Skeletal muscle cell (primary cell): ENCODE measurements around the gene HSPE1.
"Not testable (repeated sequence)": the region's sequence is repeated elsewhere in the genome, so short reads cannot be mapped to it uniquely, and the experiment has no call there.

Experiments used
- DNase-seq: peaks from one replicate; pipeline ENCODE4 v3.0.0-alpha.2; 2010; ENCODE audit warnings: low read depth
- H3K4me3 ChIP-seq: 2 replicates; pipeline ENCODE4 v1.5.1; 2011; ENCODE audit warnings: low read depth, mild to moderate bottlenecking, control low read depth, low read length, moderate library complexity

The HSPE1 gene

DNA sequence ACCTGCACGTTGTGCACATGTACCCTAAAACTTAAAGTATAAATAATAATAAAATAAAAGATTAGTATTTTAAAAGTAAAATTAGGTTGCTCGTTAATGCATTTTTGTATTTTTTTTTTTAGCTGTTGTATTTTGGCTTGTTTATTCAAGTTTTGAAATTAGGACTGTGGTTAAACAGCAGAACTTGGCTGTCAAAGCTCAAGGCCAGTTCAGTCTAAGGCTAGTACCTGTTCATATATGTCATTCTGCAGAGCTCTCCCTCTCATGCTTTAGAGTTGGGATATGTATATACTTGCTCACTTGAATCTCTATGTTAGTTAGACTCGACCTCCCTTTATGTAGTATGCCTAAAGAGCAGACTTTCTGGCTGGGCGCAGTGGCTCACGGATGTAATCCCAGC lies 48.4 kb downstream of the HSPE1 start:
- H3K4me3 ChIP-seq = no peak overlapping the region
- no peak for DNase-seq

DNA sequence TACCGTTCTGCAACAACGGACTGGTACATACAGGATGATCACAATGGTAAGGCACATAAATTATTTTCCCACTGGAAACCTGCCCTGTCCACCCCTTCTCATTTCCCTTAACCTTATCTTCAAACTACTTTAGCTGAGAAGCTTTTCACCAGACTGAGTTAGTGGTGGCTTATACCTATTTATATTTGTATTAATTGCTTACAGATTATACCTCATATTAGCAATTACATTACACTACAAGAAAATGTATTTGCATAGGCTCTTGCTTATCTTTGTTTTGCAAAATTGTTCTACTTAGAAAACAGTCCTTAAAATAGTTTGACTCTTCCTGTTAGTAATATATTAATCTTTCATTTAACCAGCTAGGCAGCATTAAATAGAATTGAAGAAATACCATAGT lies 51.1 kb downstream of the HSPE1 start:
- H3K4me3 ChIP-seq, DNase-seq: not testable (repeated sequence)
